ENCODE data around the gene ZNF334. TPM values are rescaled to one million over a fixed set of nuclear protein-coding genes. Genes with fewer than 3 reads are reported as not detected.

Gene ZNF334
- total RNA-seq, 1 experiment from 2014 or later, result 18.7 TPM

DNA sequence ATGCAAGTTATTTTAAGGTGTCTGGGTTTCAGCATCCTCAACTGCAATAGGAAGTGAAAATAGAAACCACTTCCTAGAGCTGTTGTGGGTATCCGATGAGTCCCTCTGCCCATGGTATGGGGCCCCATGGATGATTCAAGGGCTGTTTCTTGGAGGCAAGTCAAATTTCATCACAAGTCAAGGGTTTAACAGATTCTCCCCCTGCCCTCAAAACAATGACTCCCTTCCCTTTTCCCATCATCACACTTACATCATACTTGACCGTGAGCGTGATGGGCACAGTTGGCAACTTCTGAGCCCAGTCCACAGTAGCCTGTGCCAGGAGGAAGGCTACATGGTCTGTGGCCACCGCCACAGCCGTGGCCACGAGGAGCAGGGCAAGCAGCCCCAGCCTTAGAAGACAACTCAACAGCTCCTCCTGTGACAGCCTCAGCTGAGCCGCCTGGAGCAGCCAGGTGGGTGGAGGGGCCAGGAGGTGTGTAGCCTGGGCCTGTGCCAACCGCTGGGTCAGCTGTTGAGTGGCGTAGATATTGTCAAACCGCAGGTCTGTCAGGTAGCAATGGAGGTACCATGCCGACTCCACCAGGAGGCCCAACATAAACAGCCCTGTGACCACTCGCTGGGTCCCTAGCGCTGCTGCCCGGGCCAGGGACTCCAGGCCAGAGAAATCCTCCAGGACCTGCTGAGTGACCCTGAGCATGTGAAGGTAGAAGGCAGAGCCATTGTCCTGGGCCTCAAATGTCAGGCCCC, 31.9 kb upstream of the ZNF334 start (continued):
- TF ChIP-seq, protein P1, sequence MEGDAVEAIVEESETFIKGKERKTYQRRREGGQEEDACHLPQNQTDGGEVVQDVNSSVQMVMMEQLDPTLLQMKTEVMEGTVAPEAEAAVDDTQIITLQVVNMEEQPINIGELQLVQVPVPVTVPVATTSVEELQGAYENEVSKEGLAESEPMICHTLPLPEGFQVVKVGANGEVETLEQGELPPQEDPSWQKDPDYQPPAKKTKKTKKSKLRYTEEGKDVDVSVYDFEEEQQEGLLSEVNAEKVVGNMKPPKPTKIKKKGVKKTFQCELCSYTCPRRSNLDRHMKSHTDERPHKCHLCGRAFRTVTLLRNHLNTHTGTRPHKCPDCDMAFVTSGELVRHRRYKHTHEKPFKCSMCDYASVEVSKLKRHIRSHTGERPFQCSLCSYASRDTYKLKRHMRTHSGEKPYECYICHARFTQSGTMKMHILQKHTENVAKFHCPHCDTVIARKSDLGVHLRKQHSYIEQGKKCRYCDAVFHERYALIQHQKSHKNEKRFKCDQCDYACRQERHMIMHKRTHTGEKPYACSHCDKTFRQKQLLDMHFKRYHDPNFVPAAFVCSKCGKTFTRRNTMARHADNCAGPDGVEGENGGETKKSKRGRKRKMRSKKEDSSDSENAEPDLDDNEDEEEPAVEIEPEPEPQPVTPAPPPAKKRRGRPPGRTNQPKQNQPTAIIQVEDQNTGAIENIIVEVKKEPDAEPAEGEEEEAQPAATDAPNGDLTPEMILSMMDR (IDR thresholded peaks at IDR 0.05), result no peak
- TF ChIP-seq, protein P2, sequence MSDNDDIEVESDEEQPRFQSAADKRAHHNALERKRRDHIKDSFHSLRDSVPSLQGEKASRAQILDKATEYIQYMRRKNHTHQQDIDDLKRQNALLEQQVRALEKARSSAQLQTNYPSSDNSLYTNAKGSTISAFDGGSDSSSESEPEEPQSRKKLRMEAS (CRISPR knock-in tag; IDR thresholded peaks at IDR 0.05), result no peak
- TF ChIP-seq SMAD3 (CRISPR knock-in tag; IDR thresholded peaks at IDR 0.05; ENCODE audit: borderline replicate concordance), result no peak
- TF ChIP-seq, protein P3, sequence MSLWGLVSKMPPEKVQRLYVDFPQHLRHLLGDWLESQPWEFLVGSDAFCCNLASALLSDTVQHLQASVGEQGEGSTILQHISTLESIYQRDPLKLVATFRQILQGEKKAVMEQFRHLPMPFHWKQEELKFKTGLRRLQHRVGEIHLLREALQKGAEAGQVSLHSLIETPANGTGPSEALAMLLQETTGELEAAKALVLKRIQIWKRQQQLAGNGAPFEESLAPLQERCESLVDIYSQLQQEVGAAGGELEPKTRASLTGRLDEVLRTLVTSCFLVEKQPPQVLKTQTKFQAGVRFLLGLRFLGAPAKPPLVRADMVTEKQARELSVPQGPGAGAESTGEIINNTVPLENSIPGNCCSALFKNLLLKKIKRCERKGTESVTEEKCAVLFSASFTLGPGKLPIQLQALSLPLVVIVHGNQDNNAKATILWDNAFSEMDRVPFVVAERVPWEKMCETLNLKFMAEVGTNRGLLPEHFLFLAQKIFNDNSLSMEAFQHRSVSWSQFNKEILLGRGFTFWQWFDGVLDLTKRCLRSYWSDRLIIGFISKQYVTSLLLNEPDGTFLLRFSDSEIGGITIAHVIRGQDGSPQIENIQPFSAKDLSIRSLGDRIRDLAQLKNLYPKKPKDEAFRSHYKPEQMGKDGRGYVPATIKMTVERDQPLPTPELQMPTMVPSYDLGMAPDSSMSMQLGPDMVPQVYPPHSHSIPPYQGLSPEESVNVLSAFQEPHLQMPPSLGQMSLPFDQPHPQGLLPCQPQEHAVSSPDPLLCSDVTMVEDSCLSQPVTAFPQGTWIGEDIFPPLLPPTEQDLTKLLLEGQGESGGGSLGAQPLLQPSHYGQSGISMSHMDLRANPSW (CRISPR knock-in tag; conservative IDR thresholded peaks at IDR 0.05; ENCODE audit: low read depth), result no peak
- no peak for TF ChIP-seq ZNF121 (CRISPR knock-in tag; IDR thresholded peaks at IDR 0.05)
- no peak for TF ChIP-seq NR2C2 (CRISPR knock-in tag; IDR thresholded peaks at IDR 0.05)
- no peak for TF ChIP-seq OVOL2 (CRISPR knock-in tag; IDR thresholded peaks at IDR 0.05; ENCODE audit: borderline replicate concordance)
- TF ChIP-seq RORB (CRISPR knock-in tag; IDR thresholded peaks at IDR 0.05), result no peak
- no peak for TF ChIP-seq SP1 (CRISPR knock-in tag; conservative IDR thresholded peaks at IDR 0.05)

DNA sequence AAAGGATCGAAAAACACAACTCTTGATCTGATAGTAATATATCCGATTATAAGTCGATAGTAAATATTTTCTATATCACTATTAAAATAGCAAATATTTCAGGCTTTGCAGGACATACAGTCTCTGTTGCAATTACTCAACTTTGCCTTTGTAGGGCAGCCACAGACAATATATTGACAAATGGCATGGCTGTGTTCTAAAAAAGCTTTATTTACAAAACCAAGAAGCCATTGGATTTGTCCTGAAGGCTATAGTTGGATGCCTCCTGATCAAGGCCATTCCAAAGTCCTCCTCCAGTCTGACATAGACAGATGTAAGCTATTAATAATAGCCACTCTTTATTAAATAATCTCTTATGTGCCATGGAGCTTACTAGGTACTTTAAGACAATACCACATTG, 31.2 kb upstream of the ZNF334 start:
- Mint-ChIP-seq H3K4me3 (no peak overlapping the region), H3K27ac (no peak overlapping the region), H3K4me1 (peaks cover under 1% of the 10 kb centered on the region), H3K36me3 (no peaks in the 10 kb centered on the region), H3K27me3 (ENCODE audit: low read depth) (no peaks in the 10 kb centered on the region), H3K9me3 (no peaks in the 10 kb centered on the region)
- CTCF ChIA-PET, result interaction anchor here (1.3 to 1.7 kb wide), 4 partner anchors 18 to 138 kb away, joined by 3 to 4 read pairs (median 3); no protein-coding TSS in a partner anchor
- DNase-seq (ENCODE audit: low spot score) (no peak), ATAC-seq (no peak)
- no peak for TF ChIP-seq TCF7 (CRISPR knock-in tag; IDR thresholded peaks at IDR 0.05; ENCODE audit: low read depth)
- no peak for TF ChIP-seq KAT7 (CRISPR knock-in tag; IDR thresholded peaks at IDR 0.05; ENCODE audit: borderline replicate concordance)
- no peak for TF ChIP-seq NR2C2 (CRISPR knock-in tag; IDR thresholded peaks at IDR 0.05)
- TF ChIP-seq SOX15 (CRISPR knock-in tag; IDR thresholded peaks at IDR 0.05), result no peak
- no peak for TF ChIP-seq GTF2I (CRISPR knock-in tag; conservative IDR thresholded peaks at IDR 0.05)
- TF ChIP-seq, protein P2 (CRISPR knock-in tag; IDR thresholded peaks at IDR 0.05), result no peak
- TF ChIP-seq CREB1 (CRISPR knock-in tag; IDR thresholded peaks at IDR 0.05), result no peak
- no peak for TF ChIP-seq FOXP1 (CRISPR knock-in tag; IDR thresholded peaks at IDR 0.05; ENCODE audit: borderline replicate concordance)
- TF ChIP-seq ESRRA (CRISPR knock-in tag; IDR thresholded peaks at IDR 0.05; ENCODE audit: borderline replicate concordance), result no peak
- POLR2A ChIA-PET, result no interaction called here

DNA sequence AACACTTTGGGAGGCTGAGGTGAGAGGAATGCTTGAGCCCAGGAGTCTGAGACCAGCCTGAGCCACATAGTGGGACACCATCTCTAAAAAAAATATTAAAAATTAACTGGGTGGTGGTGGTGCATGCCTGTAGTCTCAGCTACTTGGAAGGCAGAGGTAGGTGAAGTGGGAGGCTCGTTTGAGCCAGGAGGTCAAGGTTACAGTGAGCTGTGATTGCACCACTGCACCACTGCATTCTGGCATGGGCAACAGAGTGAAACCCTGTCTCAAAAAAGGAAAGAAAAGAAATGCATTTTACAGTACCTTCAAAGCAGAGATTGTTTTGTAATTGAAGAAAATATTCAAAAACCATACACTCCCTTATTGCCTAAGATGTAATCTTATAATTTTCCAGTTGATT, 30.6 kb upstream of the ZNF334 start:
- H3K4me3 Mint-ChIP-seq, result no peak overlapping the region
- POLR2A ChIA-PET, result no interaction called here
- TF ChIP-seq, protein P4, sequence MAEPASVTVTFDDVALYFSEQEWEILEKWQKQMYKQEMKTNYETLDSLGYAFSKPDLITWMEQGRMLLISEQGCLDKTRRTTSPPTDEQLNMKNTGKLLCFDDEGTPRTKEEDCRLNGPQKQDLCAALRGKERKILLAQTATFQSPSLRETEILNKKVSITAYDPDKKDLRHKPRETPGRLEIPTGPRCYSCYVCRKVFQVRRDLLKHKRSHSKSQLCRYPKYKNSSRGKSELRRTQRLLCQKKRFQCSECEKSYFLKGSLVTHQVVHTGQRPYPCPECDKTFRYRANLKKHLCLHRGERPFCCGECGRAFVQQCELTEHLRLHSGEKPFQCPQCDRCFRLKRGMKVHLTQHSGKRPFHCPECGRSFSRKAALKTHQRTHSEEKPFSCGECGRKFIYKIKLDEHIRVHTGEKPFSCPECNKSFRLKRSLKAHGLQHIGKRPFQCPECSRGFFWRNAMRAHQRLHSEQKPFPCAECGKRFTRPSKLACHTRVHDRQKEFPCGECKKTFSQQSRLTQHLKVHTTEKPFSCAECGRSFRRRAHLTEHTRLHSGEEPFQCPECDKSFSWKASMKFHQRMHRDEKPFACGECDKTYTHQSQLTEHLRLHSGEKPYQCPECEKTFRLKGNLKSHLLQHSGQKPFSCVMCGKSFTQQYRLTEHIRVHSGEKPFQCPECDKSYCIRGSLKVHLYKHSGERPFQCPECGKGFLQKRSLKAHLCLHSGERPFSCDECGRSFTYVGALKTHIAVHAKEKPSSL (CRISPR knock-in tag; conservative IDR thresholded peaks at IDR 0.05), result no peak
- TF ChIP-seq, protein P1 (IDR thresholded peaks at IDR 0.05), result no peak
- TF ChIP-seq NFE2L1 (CRISPR knock-in tag; IDR thresholded peaks at IDR 0.05) (no peak), ZNF219 (CRISPR knock-in tag; IDR thresholded peaks at IDR 0.05; ENCODE audit: borderline replicate concordance) (no peak), SOX15 (CRISPR knock-in tag; IDR thresholded peaks at IDR 0.05) (no peak), ZNF317 (CRISPR knock-in tag; IDR thresholded peaks at IDR 0.05; ENCODE audit: borderline replicate concordance, low read depth) (no peak)

More for the DNA sequence above, 30.6 kb upstream of the ZNF334 start:
- Mint-ChIP-seq H3K27ac (no peak overlapping the region), H3K9me3 (no peaks in the 10 kb centered on the region), H3K27me3 (ENCODE audit: low read depth) (no peaks in the 10 kb centered on the region), H3K4me1 (peaks cover 7% of the 10 kb centered on the region), H3K36me3 (no peaks in the 10 kb centered on the region)
- ATAC-seq, result no peak
- CTCF ChIA-PET, result interaction anchor here (1.3 to 1.7 kb wide), 4 partner anchors 19 to 138 kb away, joined by 3 to 4 read pairs (median 3); no protein-coding TSS in a partner anchor
- DNase-seq (ENCODE audit: low spot score), result no peak
